Liver (tissue), 9 donors: Measurements from ENCODE around the gene RHEB. TPM values are rescaled to one million over a fixed set of nuclear protein-coding genes. Genes with fewer than 3 reads are reported as not detected.

Source experiments
- DNase-seq: peaks from one replicate; pipeline ENCODE4 v3.0.0-alpha.2; 2017; ENCODE audit warnings: low spot score
- H3K27ac ChIP-seq, 2 donors: one replicate each; pipeline ENCODE4 v1.7.0; 2013; ENCODE audit warnings: inconsistent platforms in 2 of 2, low read length in 2 of 2, control low read depth in 1 of 2, low read depth in 1 of 2, mild to moderate bottlenecking in 1 of 2
- H3K27me3 ChIP-seq, 4 donors: one replicate each; pipeline versions ENCODE4 v1.6.1 to v1.7.0; 2013; ENCODE audit warnings: low read length in 3 of 4, inconsistent platforms in 1 of 4, mild to moderate bottlenecking in 1 of 4, moderate library complexity in 1 of 4; ENCODE audit not compliant: control insufficient read depth in 4 of 4, insufficient read depth in 4 of 4
- H3K36me3 ChIP-seq, 4 donors: one replicate each; pipeline versions ENCODE4 v1.6.1 to v1.7.0; 2013; ENCODE audit warnings: low read length in 3 of 4, mild to moderate bottlenecking in 3 of 4, low read depth in 1 of 4, moderate library complexity in 1 of 4; ENCODE audit not compliant: control insufficient read depth in 4 of 4, insufficient read depth in 3 of 4
- H3K4me1 ChIP-seq, 4 donors: one replicate each; pipeline versions ENCODE4 v1.6.1 to v1.7.0; 2013; ENCODE audit warnings: low read length in 3 of 4, mild to moderate bottlenecking in 3 of 4, moderate library complexity in 1 of 4; ENCODE audit not compliant: control insufficient read depth in 4 of 4, insufficient read depth in 4 of 4
- H3K4me3 ChIP-seq, 3 donors: one replicate each; pipeline versions ENCODE4 v1.6.1 to v1.7.0; 2013; ENCODE audit warnings: low read length in 3 of 3, control low read depth in 1 of 3, low read depth in 1 of 3, mild to moderate bottlenecking in 1 of 3
- H3K9ac ChIP-seq, 2 donors: one replicate each; pipeline ENCODE4 v1.7.0; 2013; ENCODE audit warnings: low read length in 2 of 2, mild to moderate bottlenecking in 2 of 2, moderate library complexity in 2 of 2, control low read depth in 1 of 2, low read depth in 1 of 2
- H3K9me3 ChIP-seq, 4 donors: one replicate each; pipeline versions ENCODE4 v1.6.1 to v1.7.0; 2013; ENCODE audit warnings: low read length in 3 of 4; ENCODE audit not compliant: control insufficient read depth in 4 of 4
- EGR1 ChIP-seq, 2 donors: IDR thresholded peaks; 2 replicates each; pipeline ENCODE4 v1.6.1; 2016 to 2018; ENCODE audit warnings: antibody characterized with exemption in 2 of 2, low read depth in 2 of 2
- FOXA2 ChIP-seq: IDR thresholded peaks from 2 replicates; pipeline ENCODE4 v1.6.1; 2016; ENCODE audit warnings: antibody characterized with exemption
- GABPA ChIP-seq, 2 donors: IDR thresholded peaks in 1 of 2; conservative IDR thresholded peaks in 1 of 2; 2 replicates each; pipeline ENCODE4 v1.6.1; 2016; ENCODE audit warnings: antibody characterized with exemption in 2 of 2, mild to moderate bottlenecking in 1 of 2, moderate library complexity in 1 of 2
- JUND ChIP-seq, 2 donors: IDR thresholded peaks; 2 replicates each; pipeline ENCODE4 v1.6.1; 2016; ENCODE audit warnings: antibody characterized with exemption in 2 of 2
- MAX ChIP-seq: IDR thresholded peaks from 2 replicates; pipeline ENCODE4 v1.6.1; 2016; ENCODE audit warnings: antibody characterized with exemption
- NR2F2 ChIP-seq: IDR thresholded peaks from 2 replicates; pipeline ENCODE4 v1.6.1; 2016; ENCODE audit warnings: antibody characterized with exemption
- RAD21 ChIP-seq, 2 donors: IDR thresholded peaks; 2 replicates each; pipeline ENCODE4 v1.6.1; 2016; ENCODE audit warnings: antibody characterized with exemption in 2 of 2, mild to moderate bottlenecking in 2 of 2
- REST ChIP-seq: IDR thresholded peaks from 2 replicates; pipeline ENCODE4 v1.6.1; 2016; ENCODE audit warnings: antibody characterized with exemption, mild to moderate bottlenecking
- RXRA ChIP-seq, 2 donors: IDR thresholded peaks; 2 replicates each; pipeline ENCODE4 v1.6.1; 2017 to 2018; ENCODE audit warnings: antibody characterized with exemption in 2 of 2, mild to moderate bottlenecking in 1 of 2
- SP1 ChIP-seq: IDR thresholded peaks from 2 replicates; pipeline ENCODE4 v1.6.1; 2018; ENCODE audit warnings: antibody characterized with exemption, mild to moderate bottlenecking
- TAF1 ChIP-seq: conservative IDR thresholded peaks from 2 replicates; pipeline ENCODE4 v1.6.1; 2016; ENCODE audit warnings: antibody characterized with exemption, mild to moderate bottlenecking
- YY1 ChIP-seq: IDR thresholded peaks from 2 replicates; pipeline ENCODE4 v1.6.1; 2016; ENCODE audit warnings: antibody characterized with exemption, mild to moderate bottlenecking
- WGBS: extraction: QIAGEN DNeasy Blood & Tissue Kit; methylation state at CpG from one replicate; pipeline ENCODE4 v1.1.7; 2013; 5-methylcytosine and 5-hydroxymethylcytosine counted together
- polyA plus RNA-seq, 2 donors: library from polyadenylated mRNA; stranded (reverse) in 1 of 2; unstranded in 1 of 2; fragments of 200-250 nt in 1 of 2; fragments of >200 nt in 1 of 2; fragmentation: Nextera tagmentation in 1 of 2; extraction: Ambion mirVana in 1 of 2; gene quantifications; one replicate each; pipeline versions ENCODE4 v1.2.1 to v1.2.3, GENCODE V29; 2013 to 2015
- total RNA-seq, 2 donors: library from RNA; depleted of rRNA; stranded (reverse); fragments of >200 nt; gene quantifications; one replicate each; pipeline ENCODE4 v1.2.3, GENCODE V29; 2014
- donor health status: healthy.
- donor health status: healthy.
- donor health status: healthy.
- donor health status: healthy.
- donor health status: healthy.

RHEB gene
- total and polyA plus RNA-seq, 4 donors = 29.5 to 59.0 (median 36.5) TPM

- WGBS = 87% methylated on average over 4 of the region's 4 CpGs
- H3K36me3 ChIP-seq = no peaks in the 10 kb centered on the region
- H3K9me3 ChIP-seq = no peaks in the 10 kb centered on the region
- TF ChIP-seq RAD21 (IDR thresholded peaks at IDR 0.05) (no peak), TAF1 (no peak), EGR1 (IDR thresholded peaks at IDR 0.05; ENCODE audit: low read depth in 2 of 2) (no peak), JUND (IDR thresholded peaks at IDR 0.05) (no peak), RXRA (IDR thresholded peaks at IDR 0.05) (no peak), GABPA (IDR thresholded peaks at IDR 0.05 in 1 of 2, conservative IDR thresholded peaks at IDR 0.05 in 1 of 2) (no peak)
- no peak overlapping the region for H3K9ac ChIP-seq
- no peak overlapping the region for H3K27ac ChIP-seq
- peaks cover 0 to 2% (median 0%) of the 10 kb centered on the region in 4 donors for H3K27me3 ChIP-seq
- no peak overlapping the region for H3K4me3 ChIP-seq
- no peak for DNase-seq
- H3K4me1 ChIP-seq = peaks cover 0 to under 1% (median 0%) of the 10 kb centered on the region in 4 donors
Measured at GRCh38 chr7:151434549-151434948, 85.1 kb downstream of the RHEB start.

- WGBS = 92% methylated on average over 15 of the region's 15 CpGs
- Histone ChIP-seq H3K4me3 (no peak overlapping the region), H3K9ac (no peak overlapping the region), H3K4me1 (no peaks in the 10 kb centered on the region), H3K27me3 (peaks cover 0 to 2% (median 0%) of the 10 kb centered on the region in 4 donors), H3K36me3 (no peaks in the 10 kb centered on the region), H3K27ac (no peak overlapping the region), H3K9me3 (no peaks in the 10 kb centered on the region)
- DNase-seq = no peak
- TF ChIP-seq NR2F2 (no peak), JUND (IDR thresholded peaks at IDR 0.05) (no peak), FOXA2 (no peak)
Measured at GRCh38 chr7:151433721-151434400, 85.8 kb downstream of the RHEB start.

- H3K4me1 ChIP-seq = no peaks in the 10 kb centered on the region
- peaks cover 0 to 2% (median 0%) of the 10 kb centered on the region in 4 donors for H3K27me3 ChIP-seq
- 75% methylated on average over 14 of the region's 14 CpGs for WGBS
- no peak overlapping the region for H3K27ac ChIP-seq
- no peak for DNase-seq
- no peak for TF ChIP-seq SP1
- TF ChIP-seq RXRA (IDR thresholded peaks at IDR 0.05) = no peak
- no peak for TF ChIP-seq NR2F2
- no peak for TF ChIP-seq RAD21 (IDR thresholded peaks at IDR 0.05)
- no peak for TF ChIP-seq REST
- TF ChIP-seq EGR1 (IDR thresholded peaks at IDR 0.05; ENCODE audit: low read depth in 2 of 2) = no peak
- no peak for TF ChIP-seq YY1
- no peak for TF ChIP-seq MAX
- H3K4me3 ChIP-seq = no peak overlapping the region
- no peaks in the 10 kb centered on the region for H3K36me3 ChIP-seq
- no peak overlapping the region for H3K9ac ChIP-seq
- H3K9me3 ChIP-seq = no peaks in the 10 kb centered on the region
Measured at GRCh38 chr7:151432658-151433521, 86.8 kb downstream of the RHEB start.
